Neuron (in vitro differentiated cells): ENCODE data around the gene KRTAP4-2.
"Not testable (repeated sequence)": the region's sequence is repeated elsewhere in the genome, so short reads cannot be mapped to it uniquely, and the experiment has no call there.

Experiments used
- H2AFZ ChIP-seq: one replicate; pipeline ENCODE4 v1.6.1; 2013; ENCODE audit warnings: low read depth, mild to moderate bottlenecking, inconsistent platforms, low read length, moderate library complexity
- H3K27me3 ChIP-seq: one replicate; pipeline ENCODE4 v1.6.1; 2013; ENCODE audit warnings: low read length; ENCODE audit not compliant: insufficient read depth
- H3K36me3 ChIP-seq: one replicate; pipeline ENCODE4 v1.6.1; 2013; ENCODE audit warnings: low read length; ENCODE audit not compliant: insufficient read depth
- H3K4me1 ChIP-seq: one replicate; pipeline ENCODE4 v1.6.1; 2013; ENCODE audit warnings: low read length; ENCODE audit not compliant: insufficient read depth
- H3K4me3 ChIP-seq: 2 replicates; pipeline ENCODE4 v1.5.1; 2013; ENCODE audit warnings: mild to moderate bottlenecking, low read length, moderate library complexity
- H3K9me3 ChIP-seq: one replicate; pipeline ENCODE4 v1.6.1; 2013; ENCODE audit warnings: low read length

The KRTAP4-2 gene

DNA sequence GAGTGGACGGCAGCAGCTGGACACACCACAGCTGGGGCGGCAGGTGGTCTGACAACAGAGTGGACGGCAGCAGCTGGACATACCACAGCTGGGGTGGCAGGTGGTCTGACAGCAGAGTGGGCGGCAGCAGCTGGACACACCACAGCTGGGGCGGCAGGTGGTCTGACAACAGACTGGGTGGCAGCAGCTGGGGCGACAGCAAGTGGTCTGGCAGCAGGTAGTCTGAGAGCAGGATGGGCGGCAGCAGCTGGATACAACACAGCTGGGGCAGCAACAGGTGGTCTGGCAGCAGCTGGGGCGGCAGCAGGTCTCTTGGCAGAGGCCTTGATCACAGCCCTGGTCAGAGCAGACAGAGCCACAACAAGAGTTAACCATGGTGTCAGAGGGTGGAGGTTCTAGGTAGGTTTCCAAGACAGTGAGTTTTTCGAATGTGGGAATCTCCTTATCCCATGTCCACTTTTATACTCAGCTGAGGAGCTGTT lies 6.5 kb upstream of the KRTAP4-2 start, which contains the start of gene KRTAP4-1:
Gene KRTAP4-1, minus strand, starts transcription at position 432 of the 482 bp plus-strand sequence. Its CDS starts 57 bp downstream, at position 375.
- Histone ChIP-seq H3K4me3 (no peak within 1 kb of the TSS), H3K36me3 (no peaks in the 10 kb centered on the region), H2AFZ (no peak within 1 kb of the TSS), H3K4me1 (no peaks in the 10 kb centered on the region), H3K27me3 (no peaks in the 10 kb centered on the region), H3K9me3 (no peaks in the 10 kb centered on the region)

DNA sequence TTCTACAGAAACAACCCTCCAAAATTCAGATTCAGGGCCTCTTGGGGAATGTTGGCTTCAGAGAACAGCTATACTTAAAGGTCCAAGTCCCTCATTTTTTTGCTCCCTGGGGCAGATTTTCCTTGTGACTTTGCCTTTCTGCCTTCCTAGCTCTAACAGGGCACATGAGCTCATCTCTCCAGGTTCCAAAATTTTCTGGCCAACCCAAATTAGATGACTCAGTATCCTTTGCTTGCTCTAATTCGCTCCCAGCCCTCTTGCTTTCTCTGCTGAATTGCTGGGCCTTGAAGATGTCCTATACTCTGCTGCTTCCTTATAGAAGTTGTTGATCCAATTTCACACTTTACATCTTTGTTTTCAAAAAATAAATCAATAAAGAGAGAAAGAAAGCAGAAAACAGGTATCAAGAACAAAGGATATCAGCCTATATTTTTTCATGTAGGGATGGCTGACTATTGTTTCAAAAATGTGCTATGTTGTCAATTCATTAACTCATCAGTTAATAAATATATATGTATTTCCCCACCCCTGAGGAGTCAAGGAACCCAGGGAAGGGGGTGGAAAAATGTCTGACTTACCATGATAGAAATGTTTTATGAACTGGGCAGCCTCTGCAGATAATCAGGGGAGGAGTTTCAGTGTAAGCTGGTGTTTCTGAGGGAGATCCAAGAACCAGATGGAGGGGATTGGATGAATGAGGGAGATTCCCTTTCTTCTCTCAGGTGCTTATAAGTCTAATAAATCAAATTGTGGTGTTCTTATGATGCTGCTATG lies 1.0 kb upstream of the KRTAP4-2 start:
- Histone ChIP-seq H3K4me1 (no peaks in the 10 kb centered on the region), H3K36me3 (no peaks in the 10 kb centered on the region), H3K4me3 (no peak overlapping the region), H3K27me3 (peaks cover 5% of the 10 kb centered on the region), H2AFZ (no peak overlapping the region), H3K9me3 (no peaks in the 10 kb centered on the region)

DNA sequence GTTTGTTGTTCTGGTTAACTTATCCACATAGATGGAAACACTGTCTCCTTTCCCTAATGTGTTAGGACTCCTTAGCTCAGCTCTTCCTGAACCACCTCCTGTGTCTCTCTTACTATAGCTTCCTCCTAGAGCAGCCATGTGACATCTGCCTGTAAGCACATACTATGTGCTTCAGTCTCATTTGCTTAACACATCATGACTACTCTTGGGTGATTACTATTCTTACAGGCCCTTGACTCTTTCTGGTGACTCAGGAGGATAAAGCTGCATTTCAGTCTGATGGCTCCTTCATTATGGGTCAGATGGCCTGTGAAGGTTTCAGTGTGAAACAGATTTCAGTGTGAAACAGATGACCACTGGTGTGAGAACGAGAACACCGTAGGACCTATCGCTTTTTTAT lies 320 bp upstream of the KRTAP4-2 start:
- Histone ChIP-seq H2AFZ (no peak overlapping the region), H3K27me3 (peaks cover 5% of the 10 kb centered on the region), H3K36me3 (no peaks in the 10 kb centered on the region), H3K4me3 (no peak overlapping the region), H3K9me3 (no peaks in the 10 kb centered on the region), H3K4me1 (no peaks in the 10 kb centered on the region)

DNA sequence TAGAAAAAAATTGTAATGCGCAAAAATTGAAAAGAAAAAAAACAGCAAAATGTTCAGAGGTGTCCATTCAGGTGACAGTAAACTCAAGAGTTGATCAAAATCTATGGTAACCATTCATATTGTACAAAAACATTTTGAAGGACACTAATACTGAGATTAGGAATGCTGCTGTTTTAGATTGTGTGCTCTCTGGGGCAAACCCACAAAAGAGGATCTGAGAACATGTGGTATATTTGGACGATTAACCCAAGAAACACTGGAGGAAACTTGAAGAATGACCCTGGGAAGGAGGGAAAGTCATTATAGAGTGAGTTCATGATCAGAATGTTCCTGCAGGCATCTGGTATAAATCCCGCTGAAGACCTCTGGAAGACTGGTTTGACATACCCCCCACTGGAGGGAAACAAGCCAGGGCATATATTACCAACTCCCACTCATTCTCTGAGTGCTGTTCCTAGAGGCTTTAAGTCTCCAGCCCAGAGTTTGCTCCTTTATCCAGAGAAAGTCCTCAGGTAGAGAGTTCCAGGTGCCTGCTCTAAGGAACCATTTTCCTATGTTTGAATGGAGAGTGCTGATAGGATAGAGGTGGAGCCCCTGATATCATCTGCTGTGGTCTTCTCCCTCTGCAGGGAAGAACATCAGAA lies 1.2 kb downstream of the KRTAP4-2 start:
- Histone ChIP-seq H2AFZ (no peak overlapping the region), H3K36me3 (no peaks in the 10 kb centered on the region), H3K27me3 (peaks cover 5% of the 10 kb centered on the region), H3K4me1 (no peaks in the 10 kb centered on the region), H3K9me3 (no peaks in the 10 kb centered on the region), H3K4me3 (no peak overlapping the region)

DNA sequence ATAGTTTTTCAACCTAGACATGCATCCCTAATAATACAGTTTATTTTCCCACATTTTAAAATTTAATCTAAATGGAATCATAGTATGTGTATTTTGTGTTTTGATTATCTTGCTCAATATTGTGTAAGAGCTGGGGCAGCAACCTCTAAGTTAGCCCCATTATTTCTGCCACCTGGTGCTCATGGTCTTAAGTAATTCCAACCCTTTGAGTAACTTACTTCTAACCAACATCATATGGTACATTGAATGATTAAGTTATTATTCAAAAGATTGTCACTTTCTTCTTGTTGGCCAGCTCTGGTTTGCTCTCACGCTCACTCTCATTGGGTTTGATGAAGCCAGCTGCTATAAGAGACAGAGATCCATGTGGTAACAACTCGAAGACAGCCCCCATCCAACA lies 6.1 kb downstream of the KRTAP4-2 start:
- H3K27me3 ChIP-seq = no peaks in the 10 kb centered on the region
- H3K4me1 ChIP-seq = no peaks in the 10 kb centered on the region
- H3K36me3 ChIP-seq = no peaks in the 10 kb centered on the region
- H2AFZ ChIP-seq = no peak overlapping the region
- H3K4me3 ChIP-seq = no peak overlapping the region
- no peaks in the 10 kb centered on the region for H3K9me3 ChIP-seq

DNA sequence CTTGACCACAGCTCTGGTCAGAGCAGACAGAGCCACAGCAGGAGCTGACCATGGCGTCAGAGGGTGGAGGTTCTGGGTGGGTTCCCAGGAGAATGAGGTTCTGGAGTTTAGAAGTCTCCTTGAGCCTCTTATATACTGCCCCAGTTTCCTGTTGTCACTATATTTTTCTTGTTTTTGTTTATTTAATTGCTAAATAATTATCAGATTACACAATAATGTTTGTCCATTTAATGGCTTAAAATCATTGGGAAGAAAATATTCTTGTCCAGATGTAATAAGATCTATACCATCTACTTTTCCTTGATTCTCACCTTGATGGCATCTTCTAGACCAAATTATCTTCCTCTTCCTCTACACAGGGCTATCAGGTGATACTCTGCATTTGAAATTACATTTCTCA lies 9.9 kb downstream of the KRTAP4-2 start, which contains the start of gene KRTAP4-3:
Gene KRTAP4-3, minus strand, starts transcription at position 101 of the 400 bp plus-strand sequence. Its CDS starts 49 bp downstream, at position 52.
- Histone ChIP-seq H3K4me1 (no peaks in the 10 kb centered on the region), H2AFZ (no peak within 1 kb of the TSS), H3K4me3 (no peak within 1 kb of the TSS), H3K36me3 (no peaks in the 10 kb centered on the region), H3K27me3 (no peaks in the 10 kb centered on the region), H3K9me3 (no peaks in the 10 kb centered on the region)

DNA sequence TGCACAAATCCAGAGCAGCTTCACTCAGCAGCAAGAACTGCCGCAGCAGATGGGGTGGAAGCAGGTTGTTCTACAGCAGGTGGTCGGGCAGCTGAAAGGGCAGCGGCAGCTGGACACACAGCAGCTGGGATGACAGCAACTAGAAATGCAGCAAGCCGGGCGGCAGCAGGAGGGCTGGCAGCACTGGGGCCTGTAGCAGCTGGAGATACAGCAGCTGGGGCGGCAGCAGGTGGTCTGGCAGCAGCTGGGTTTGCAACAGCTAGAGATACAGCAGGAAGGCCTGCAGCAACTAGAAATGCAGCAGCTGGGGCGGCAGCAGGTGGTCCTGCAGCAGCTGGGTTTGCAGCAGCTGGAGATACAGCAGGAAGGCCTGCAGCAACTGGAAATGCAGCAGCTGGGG lies 10.5 kb downstream of the KRTAP4-2 start:
- H3K4me3 ChIP-seq = no peak overlapping the region
- H3K27me3 ChIP-seq = no peaks in the 10 kb centered on the region
- H3K9me3 ChIP-seq = no peaks in the 10 kb centered on the region
- H3K4me1 ChIP-seq = no peaks in the 10 kb centered on the region
- no peak overlapping the region for H2AFZ ChIP-seq
- no peaks in the 10 kb centered on the region for H3K36me3 ChIP-seq

DNA sequence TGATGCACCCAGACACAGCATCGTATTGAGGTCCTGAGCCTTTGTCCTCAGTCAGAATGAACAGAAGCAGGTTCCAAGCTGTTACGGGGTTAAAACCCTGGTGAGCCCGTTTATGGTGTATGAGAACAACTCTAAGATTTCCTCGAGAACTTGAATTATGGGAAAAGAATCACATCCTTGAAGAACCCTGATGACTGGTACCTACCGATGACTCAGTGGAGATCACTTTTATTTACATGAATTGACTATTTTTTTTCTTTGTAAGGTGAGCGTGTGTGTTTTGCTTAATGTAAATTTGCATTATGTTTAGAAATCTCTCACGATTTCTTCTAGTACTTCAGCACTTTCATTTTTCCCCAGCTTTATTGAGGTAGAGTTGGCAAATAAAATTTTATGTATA lies 14.2 kb downstream of the KRTAP4-2 start:
- Histone ChIP-seq H3K4me1 (no peaks in the 10 kb centered on the region), H3K4me3 (no peak overlapping the region), H2AFZ (no peak overlapping the region), H3K27me3 (no peaks in the 10 kb centered on the region), H3K9me3 (no peaks in the 10 kb centered on the region), H3K36me3 (no peaks in the 10 kb centered on the region)

DNA sequence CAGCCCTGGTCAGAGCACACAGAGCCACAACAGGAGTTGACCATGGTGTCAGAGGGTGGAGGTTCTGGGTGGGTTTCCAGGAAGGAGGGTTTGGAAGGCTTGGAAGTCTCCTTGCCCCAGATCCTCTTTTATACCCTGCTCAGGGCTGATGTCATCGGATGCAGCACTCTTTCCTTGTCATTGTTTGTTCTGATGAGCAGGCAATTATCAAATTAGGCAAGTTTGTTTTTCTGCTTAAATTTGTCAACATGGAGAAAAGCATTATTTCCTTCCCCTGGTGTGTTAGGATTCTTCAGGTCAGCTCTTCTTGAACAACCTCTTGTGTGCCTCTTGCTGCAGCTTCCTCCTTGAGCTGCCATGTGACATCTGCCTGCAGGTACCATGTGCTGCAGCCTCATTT lies 17.4 kb downstream of the KRTAP4-2 start, which contains the start of gene KRTAP4-4:
Gene KRTAP4-4, minus strand, starts transcription at position 101 of the 400 bp plus-strand sequence. Its CDS starts 57 bp downstream, at position 44.
- no peaks in the 10 kb centered on the region for H3K9me3 ChIP-seq
- no peak within 1 kb of the TSS for H2AFZ ChIP-seq
- H3K4me1 ChIP-seq = no peaks in the 10 kb centered on the region
- H3K27me3 ChIP-seq = no peaks in the 10 kb centered on the region
- no peaks in the 10 kb centered on the region for H3K36me3 ChIP-seq
- H3K4me3 ChIP-seq = no peak within 1 kb of the TSS

DNA sequence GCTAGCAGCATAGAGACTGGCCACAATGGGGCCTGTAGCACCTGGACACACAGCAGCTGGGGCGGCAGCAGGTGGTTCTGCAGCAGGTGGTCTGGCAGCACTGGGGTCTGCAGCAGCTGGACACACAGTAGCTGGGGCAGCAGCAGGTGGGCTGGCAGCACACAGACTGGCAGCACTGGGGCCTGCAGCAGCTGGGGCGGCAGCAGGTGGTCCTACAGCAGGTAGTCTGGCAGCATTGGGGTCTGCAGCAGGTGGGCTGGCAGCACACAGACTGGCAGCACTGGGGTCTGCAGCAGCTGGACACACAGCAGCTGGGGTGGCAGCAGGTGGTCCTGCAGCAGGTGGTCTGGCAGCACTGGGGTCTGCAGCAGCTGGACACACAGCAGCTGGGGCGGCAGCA lies 17.8 kb downstream of the KRTAP4-2 start:
- H3K4me1 ChIP-seq, H3K27me3 ChIP-seq, H3K9me3 ChIP-seq, H2AFZ ChIP-seq, H3K36me3 ChIP-seq, H3K4me3 ChIP-seq: not testable (repeated sequence)

DNA sequence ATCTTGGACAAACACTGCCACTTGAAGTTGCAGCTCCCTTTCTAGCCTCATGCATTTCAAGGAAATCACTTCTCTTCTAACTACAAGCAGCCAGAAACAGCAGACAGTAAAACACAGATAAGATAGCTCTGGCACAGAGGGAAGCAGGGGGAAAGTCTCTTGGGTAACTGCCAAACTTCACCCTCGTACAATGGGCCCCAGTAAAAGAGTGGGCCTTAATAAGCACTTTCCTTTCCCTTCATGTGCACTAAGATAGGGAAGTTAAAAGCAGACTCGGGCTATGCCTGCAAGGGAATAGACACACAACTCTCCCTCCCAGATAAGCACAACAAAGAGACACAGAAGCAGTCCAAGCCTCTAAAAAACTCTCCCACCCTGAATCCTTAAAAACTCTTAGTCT lies 24.2 kb downstream of the KRTAP4-2 start:
- Histone ChIP-seq H3K4me3 (no peak overlapping the region), H2AFZ (no peak overlapping the region), H3K4me1 (no peaks in the 10 kb centered on the region), H3K36me3 (no peaks in the 10 kb centered on the region), H3K27me3 (no peaks in the 10 kb centered on the region), H3K9me3 (no peaks in the 10 kb centered on the region)

DNA sequence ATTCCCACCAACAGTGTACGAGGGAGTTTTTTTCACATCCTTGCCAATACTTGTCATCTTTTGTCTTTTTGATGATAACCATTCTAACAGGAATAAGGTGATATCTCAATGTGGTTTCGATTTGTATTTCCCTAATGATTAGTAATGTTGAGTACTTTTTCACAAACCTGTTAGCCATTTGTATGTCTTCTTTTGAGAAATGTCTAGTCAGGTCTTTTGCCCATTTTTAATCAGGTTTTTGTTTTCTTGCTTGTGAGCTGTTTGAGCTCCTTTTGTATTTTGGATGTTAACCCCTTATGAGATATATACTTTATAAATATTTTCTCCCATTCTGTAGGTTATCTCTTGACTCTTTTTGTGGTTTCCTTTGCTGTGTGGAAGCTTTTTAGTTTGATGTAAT lies 26.5 kb downstream of the KRTAP4-2 start:
- Histone ChIP-seq H2AFZ (no peak overlapping the region), H3K4me3 (no peak overlapping the region), H3K4me1 (no peaks in the 10 kb centered on the region), H3K36me3 (no peaks in the 10 kb centered on the region), H3K9me3 (no peaks in the 10 kb centered on the region), H3K27me3 (no peaks in the 10 kb centered on the region)

DNA sequence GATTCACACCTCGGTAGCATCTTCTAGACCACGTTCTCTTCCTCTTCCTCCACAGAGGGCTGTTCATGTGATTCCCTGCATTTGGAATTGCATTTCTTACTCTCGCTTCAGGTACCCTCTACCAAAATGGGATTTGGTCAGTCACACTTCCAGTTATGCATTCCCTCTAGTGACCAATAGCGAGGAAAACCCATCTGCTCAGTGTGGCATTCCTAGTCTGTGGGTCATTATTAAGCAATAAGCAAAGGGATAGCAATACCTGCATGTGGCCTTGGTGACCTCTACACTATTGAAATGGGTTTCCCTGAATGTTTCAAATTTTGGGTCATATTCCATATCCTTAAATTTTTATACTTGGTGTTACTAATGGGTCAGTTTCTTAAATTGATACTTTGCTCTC lies 28.0 kb downstream of the KRTAP4-2 start:
- Histone ChIP-seq H3K36me3 (no peaks in the 10 kb centered on the region), H3K27me3 (no peaks in the 10 kb centered on the region), H3K9me3 (no peaks in the 10 kb centered on the region), H3K4me1 (no peaks in the 10 kb centered on the region), H2AFZ (no peak overlapping the region), H3K4me3 (no peak overlapping the region)
